ENCODE measurements around the gene STAT4.

STAT4 gene

GRCh38 chr2:191122638-191123294, 28.0 kb downstream of the STAT4 start:
- Histone ChIP-seq H3K36me3 (ENCODE audit: control insufficient read depth, insufficient read depth, low read length) (peaks cover 6% of the 10 kb centered on the region), H3K9me3 (ENCODE audit: control insufficient read depth, low read length) (no peaks in the 10 kb centered on the region), H3K27me3 (replicated peaks; ENCODE audit: control insufficient read depth, insufficient read depth, low read length, poor library complexity, severe bottlenecking) (no peaks in the 10 kb centered on the region), H3K4me1 (ENCODE audit: control insufficient read depth, insufficient read depth, low read length, poor library complexity, severe bottlenecking) (no peaks in the 10 kb centered on the region), H3K27ac (ENCODE audit: insufficient read depth, low read length, poor library complexity, severe bottlenecking) (no peak overlapping the region), H3K4me3 (ENCODE audit: insufficient read depth, low read depth, low read length, poor library complexity, severe bottlenecking) (no peak overlapping the region)
- no peak for DNase-seq

GRCh38 chr2:191117341-191117740, 33.5 kb downstream of the STAT4 start:
- peaks cover 16% of the 10 kb centered on the region for H3K4me1 ChIP-seq (ENCODE audit: control insufficient read depth, insufficient read depth, low read length, poor library complexity, severe bottlenecking)
- no peaks in the 10 kb centered on the region for H3K27me3 ChIP-seq (replicated peaks; ENCODE audit: control insufficient read depth, insufficient read depth, low read length, poor library complexity, severe bottlenecking)
- no peak overlapping the region for H3K4me3 ChIP-seq (ENCODE audit: insufficient read depth, low read depth, low read length, poor library complexity, severe bottlenecking)
- H3K9me3 ChIP-seq (ENCODE audit: control insufficient read depth, low read length), result no peaks in the 10 kb centered on the region
- H3K27ac ChIP-seq (ENCODE audit: insufficient read depth, low read length, poor library complexity, severe bottlenecking), result no peak overlapping the region
- H3K36me3 ChIP-seq (ENCODE audit: control insufficient read depth, insufficient read depth, low read length), result peaks cover 6% of the 10 kb centered on the region
- DNase-seq, result no peak

GRCh38 chr2:191115804-191116203, 35.0 kb downstream of the STAT4 start:
- Histone ChIP-seq H3K4me3 (ENCODE audit: insufficient read depth, low read depth, low read length, poor library complexity, severe bottlenecking) (no peak overlapping the region), H3K9me3 (ENCODE audit: control insufficient read depth, low read length) (no peaks in the 10 kb centered on the region), H3K27me3 (replicated peaks; ENCODE audit: control insufficient read depth, insufficient read depth, low read length, poor library complexity, severe bottlenecking) (no peaks in the 10 kb centered on the region), H3K27ac (ENCODE audit: insufficient read depth, low read length, poor library complexity, severe bottlenecking) (peak overlapping the region; percentile 35), H3K36me3 (ENCODE audit: control insufficient read depth, insufficient read depth, low read length) (peaks cover 6% of the 10 kb centered on the region), H3K4me1 (ENCODE audit: control insufficient read depth, insufficient read depth, low read length, poor library complexity, severe bottlenecking) (peaks cover 16% of the 10 kb centered on the region)
- no peak for DNase-seq

GRCh38 chr2:191115391-191115790, 35.4 kb downstream of the STAT4 start:
- H3K27ac ChIP-seq (ENCODE audit: insufficient read depth, low read length, poor library complexity, severe bottlenecking), result peak overlapping the region; percentile 69
- no peaks in the 10 kb centered on the region for H3K9me3 ChIP-seq (ENCODE audit: control insufficient read depth, low read length)
- H3K4me1 ChIP-seq (ENCODE audit: control insufficient read depth, insufficient read depth, low read length, poor library complexity, severe bottlenecking), result peaks cover 16% of the 10 kb centered on the region
- peaks cover 6% of the 10 kb centered on the region for H3K36me3 ChIP-seq (ENCODE audit: control insufficient read depth, insufficient read depth, low read length)
- H3K27me3 ChIP-seq (replicated peaks; ENCODE audit: control insufficient read depth, insufficient read depth, low read length, poor library complexity, severe bottlenecking), result no peaks in the 10 kb centered on the region
- H3K4me3 ChIP-seq (ENCODE audit: insufficient read depth, low read depth, low read length, poor library complexity, severe bottlenecking), result no peak overlapping the region
- peak; percentile 48 to 53 (median 51) for DNase-seq

GRCh38 chr2:191114403-191114886, 36.3 kb downstream of the STAT4 start:
- no peak overlapping the region for H3K4me3 ChIP-seq (ENCODE audit: insufficient read depth, low read depth, low read length, poor library complexity, severe bottlenecking)
- H3K9me3 ChIP-seq (ENCODE audit: control insufficient read depth, low read length), result no peaks in the 10 kb centered on the region
- no peaks in the 10 kb centered on the region for H3K27me3 ChIP-seq (replicated peaks; ENCODE audit: control insufficient read depth, insufficient read depth, low read length, poor library complexity, severe bottlenecking)
- H3K27ac ChIP-seq (ENCODE audit: insufficient read depth, low read length, poor library complexity, severe bottlenecking), result peak overlapping the region; percentile 69
- H3K36me3 ChIP-seq (ENCODE audit: control insufficient read depth, insufficient read depth, low read length), result peaks cover 6% of the 10 kb centered on the region
- peaks cover 16% of the 10 kb centered on the region for H3K4me1 ChIP-seq (ENCODE audit: control insufficient read depth, insufficient read depth, low read length, poor library complexity, severe bottlenecking)
- peak in 2 of 3 donors; percentile 10 to 13 for DNase-seq

- Histone ChIP-seq H3K36me3 (ENCODE audit: control insufficient read depth, insufficient read depth, low read length) (peaks cover 3% of the 10 kb centered on the region), H3K4me3 (ENCODE audit: insufficient read depth, low read depth, low read length, poor library complexity, severe bottlenecking) (no peak overlapping the region), H3K9me3 (ENCODE audit: control insufficient read depth, low read length) (no peaks in the 10 kb centered on the region), H3K27ac (ENCODE audit: insufficient read depth, low read length, poor library complexity, severe bottlenecking) (peak overlapping the region; percentile 69), H3K4me1 (ENCODE audit: control insufficient read depth, insufficient read depth, low read length, poor library complexity, severe bottlenecking) (peaks cover 19% of the 10 kb centered on the region), H3K27me3 (replicated peaks; ENCODE audit: control insufficient read depth, insufficient read depth, low read length, poor library complexity, severe bottlenecking) (no peaks in the 10 kb centered on the region)
- no peak for DNase-seq
Measured at GRCh38 chr2:191113761-191114160, 37.0 kb downstream of the STAT4 start.

GRCh38 chr2:191112448-191112901, 38.3 kb downstream of the STAT4 start:
- Histone ChIP-seq H3K27ac (ENCODE audit: insufficient read depth, low read length, poor library complexity, severe bottlenecking) (no peak overlapping the region), H3K4me3 (ENCODE audit: insufficient read depth, low read depth, low read length, poor library complexity, severe bottlenecking) (no peak overlapping the region), H3K36me3 (ENCODE audit: control insufficient read depth, insufficient read depth, low read length) (peaks cover 4% of the 10 kb centered on the region), H3K27me3 (replicated peaks; ENCODE audit: control insufficient read depth, insufficient read depth, low read length, poor library complexity, severe bottlenecking) (no peaks in the 10 kb centered on the region), H3K4me1 (ENCODE audit: control insufficient read depth, insufficient read depth, low read length, poor library complexity, severe bottlenecking) (peaks cover 19% of the 10 kb centered on the region), H3K9me3 (ENCODE audit: control insufficient read depth, low read length) (no peaks in the 10 kb centered on the region)
- no peak for DNase-seq

- no peak overlapping the region for H3K4me3 ChIP-seq (ENCODE audit: insufficient read depth, low read depth, low read length, poor library complexity, severe bottlenecking)
- DNase-seq, result no peak
- peaks cover 4% of the 10 kb centered on the region for H3K36me3 ChIP-seq (ENCODE audit: control insufficient read depth, insufficient read depth, low read length)
- no peak overlapping the region for H3K27ac ChIP-seq (ENCODE audit: insufficient read depth, low read length, poor library complexity, severe bottlenecking)
- no peaks in the 10 kb centered on the region for H3K9me3 ChIP-seq (ENCODE audit: control insufficient read depth, low read length)
- no peaks in the 10 kb centered on the region for H3K27me3 ChIP-seq (replicated peaks; ENCODE audit: control insufficient read depth, insufficient read depth, low read length, poor library complexity, severe bottlenecking)
- peaks cover 10% of the 10 kb centered on the region for H3K4me1 ChIP-seq (ENCODE audit: control insufficient read depth, insufficient read depth, low read length, poor library complexity, severe bottlenecking)
Measured at GRCh38 chr2:191109888-191110287, 40.9 kb downstream of the STAT4 start.

- peaks cover 4% of the 10 kb centered on the region for H3K36me3 ChIP-seq (ENCODE audit: control insufficient read depth, insufficient read depth, low read length)
- H3K27me3 ChIP-seq (replicated peaks; ENCODE audit: control insufficient read depth, insufficient read depth, low read length, poor library complexity, severe bottlenecking), result no peaks in the 10 kb centered on the region
- DNase-seq, result no peak
- H3K4me3 ChIP-seq (ENCODE audit: insufficient read depth, low read depth, low read length, poor library complexity, severe bottlenecking), result no peak overlapping the region
- peaks cover 5% of the 10 kb centered on the region for H3K4me1 ChIP-seq (ENCODE audit: control insufficient read depth, insufficient read depth, low read length, poor library complexity, severe bottlenecking)
- no peaks in the 10 kb centered on the region for H3K9me3 ChIP-seq (ENCODE audit: control insufficient read depth, low read length)
- H3K27ac ChIP-seq (ENCODE audit: insufficient read depth, low read length, poor library complexity, severe bottlenecking), result no peak overlapping the region
Measured at GRCh38 chr2:191108331-191108730, 42.5 kb downstream of the STAT4 start.

- no peak for DNase-seq
- Histone ChIP-seq H3K36me3 (ENCODE audit: control insufficient read depth, insufficient read depth, low read length) (peaks cover 4% of the 10 kb centered on the region), H3K4me3 (ENCODE audit: insufficient read depth, low read depth, low read length, poor library complexity, severe bottlenecking) (no peak overlapping the region), H3K27ac (ENCODE audit: insufficient read depth, low read length, poor library complexity, severe bottlenecking) (no peak overlapping the region), H3K9me3 (ENCODE audit: control insufficient read depth, low read length) (no peaks in the 10 kb centered on the region), H3K27me3 (replicated peaks; ENCODE audit: control insufficient read depth, insufficient read depth, low read length, poor library complexity, severe bottlenecking) (no peaks in the 10 kb centered on the region), H3K4me1 (ENCODE audit: control insufficient read depth, insufficient read depth, low read length, poor library complexity, severe bottlenecking) (peaks cover 4% of the 10 kb centered on the region)
Measured at GRCh38 chr2:191105082-191105481, 45.7 kb downstream of the STAT4 start.
